Progenitor cell of endocrine pancreas (in vitro differentiated cells): Measurements from ENCODE around the gene CETN1. TPM values are rescaled to one million over a fixed set of nuclear protein-coding genes. Genes with fewer than 3 reads are reported as not detected.
A peak's percentile ranks its signal among the peaks of the same experiment; 100 is the strongest.

Source experiments
- DNase-seq: peaks from one replicate; pipeline ENCODE4 v3.0.0; 2021; ENCODE audit warnings: low spot score; ENCODE audit not compliant: unreplicated experiment
- H3K27ac Mint-ChIP-seq: 2 replicates; pipeline ENCODE4 v1.8.0; 2021; ENCODE audit warnings: mild to moderate bottlenecking, moderate library complexity, mixed read lengths
- H3K27me3 Mint-ChIP-seq: 2 replicates; pipeline ENCODE4 v1.8.0; 2021; ENCODE audit warnings: mixed read lengths
- H3K36me3 Mint-ChIP-seq: 2 replicates; pipeline ENCODE4 v1.8.0; 2022; ENCODE audit warnings: mixed read lengths; ENCODE audit not compliant: insufficient read depth
- H3K4me1 Mint-ChIP-seq: 2 replicates; pipeline ENCODE4 v1.8.0; 2021; ENCODE audit warnings: low read depth, mixed read lengths
- H3K4me3 Mint-ChIP-seq: 2 replicates; pipeline ENCODE4 v1.8.0; 2021; ENCODE audit warnings: low read depth, mild to moderate bottlenecking, moderate library complexity, mixed read lengths
- H3K9me3 Mint-ChIP-seq: 2 replicates; pipeline ENCODE4 v1.8.0; 2021; ENCODE audit warnings: low read depth, mixed read lengths
- total RNA-seq: library from RNA; stranded (reverse); gene quantifications from 2 replicates; pipeline ENCODE4 v1.2.1, GENCODE V29; 2021
- TF ChIP-seq, protein P1 (sequence below): fragments of 200-600 bp; sonication (generic); IDR thresholded peaks from one replicate; pipeline ENCODE4 v1.5.0; 2021; ENCODE audit warnings: antibody characterized with exemption, mild to moderate bottlenecking; ENCODE audit not compliant: unreplicated experiment

CETN1 gene
- total RNA-seq, 1 donor from 2014 or later: not detected

DNA sequence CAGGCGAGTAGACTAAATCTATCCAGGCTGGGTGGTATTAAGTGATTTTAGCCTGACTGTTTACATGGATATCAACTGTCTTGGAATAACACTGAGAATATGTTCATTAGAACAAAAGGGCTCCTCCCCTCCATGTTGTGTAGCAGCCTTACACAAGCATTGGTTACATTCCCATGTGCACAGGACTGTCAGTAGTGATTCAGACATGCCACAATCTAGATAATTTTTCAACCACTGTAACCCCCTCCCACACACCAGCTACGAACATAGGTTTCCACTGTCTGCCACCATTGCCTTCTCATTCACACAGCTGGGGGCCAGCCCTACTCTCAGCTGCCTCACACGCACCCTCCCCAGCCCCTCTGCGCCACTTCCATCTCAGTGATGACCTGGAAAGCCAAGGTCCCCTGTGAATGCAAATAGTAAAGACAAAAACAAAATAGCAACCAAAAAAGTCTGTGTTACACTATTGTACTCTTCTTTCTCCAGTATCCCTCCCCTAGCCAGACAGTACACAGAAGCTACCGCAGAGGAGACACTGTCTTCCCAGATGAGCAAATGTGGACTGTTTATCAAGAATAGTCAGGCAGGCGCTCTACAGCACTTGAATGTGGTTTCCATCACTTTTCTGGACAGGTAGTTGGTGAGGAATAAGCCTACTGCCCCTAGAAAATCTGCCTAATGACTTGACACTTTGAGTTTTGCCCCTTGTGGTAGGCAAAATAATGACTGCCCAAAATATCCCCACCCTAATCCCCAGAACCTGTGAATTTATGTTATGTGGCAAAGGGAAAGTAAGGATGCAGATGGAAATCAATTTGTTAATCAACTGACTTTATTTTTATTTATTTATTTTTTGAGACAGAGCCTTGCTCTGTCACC is 49.3 kb downstream of the CETN1 start:
- peaks cover 1% of the 10 kb centered on the region for H3K36me3 Mint-ChIP-seq
- DNase-seq: no peak

DNA sequence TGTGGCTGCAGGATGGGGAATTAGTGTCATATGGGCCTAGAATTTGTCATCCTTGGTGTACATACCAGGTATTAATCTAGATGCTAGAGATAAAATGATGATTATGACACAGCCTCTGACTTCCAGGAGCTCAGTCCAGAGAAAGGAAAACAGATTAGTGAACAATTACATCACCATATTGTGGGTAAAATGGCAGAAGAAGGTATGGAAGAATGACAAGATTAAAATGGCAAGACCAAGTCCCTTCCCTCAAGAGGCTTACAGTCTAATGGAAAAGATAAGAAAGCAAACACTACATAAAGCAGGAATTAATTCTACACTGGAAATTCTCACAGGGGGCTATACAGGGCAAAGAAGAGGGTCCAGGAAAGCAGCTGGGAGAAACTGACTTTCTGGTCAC is 51.4 kb downstream of the CETN1 start:
- TF ChIP-seq, protein P1, sequence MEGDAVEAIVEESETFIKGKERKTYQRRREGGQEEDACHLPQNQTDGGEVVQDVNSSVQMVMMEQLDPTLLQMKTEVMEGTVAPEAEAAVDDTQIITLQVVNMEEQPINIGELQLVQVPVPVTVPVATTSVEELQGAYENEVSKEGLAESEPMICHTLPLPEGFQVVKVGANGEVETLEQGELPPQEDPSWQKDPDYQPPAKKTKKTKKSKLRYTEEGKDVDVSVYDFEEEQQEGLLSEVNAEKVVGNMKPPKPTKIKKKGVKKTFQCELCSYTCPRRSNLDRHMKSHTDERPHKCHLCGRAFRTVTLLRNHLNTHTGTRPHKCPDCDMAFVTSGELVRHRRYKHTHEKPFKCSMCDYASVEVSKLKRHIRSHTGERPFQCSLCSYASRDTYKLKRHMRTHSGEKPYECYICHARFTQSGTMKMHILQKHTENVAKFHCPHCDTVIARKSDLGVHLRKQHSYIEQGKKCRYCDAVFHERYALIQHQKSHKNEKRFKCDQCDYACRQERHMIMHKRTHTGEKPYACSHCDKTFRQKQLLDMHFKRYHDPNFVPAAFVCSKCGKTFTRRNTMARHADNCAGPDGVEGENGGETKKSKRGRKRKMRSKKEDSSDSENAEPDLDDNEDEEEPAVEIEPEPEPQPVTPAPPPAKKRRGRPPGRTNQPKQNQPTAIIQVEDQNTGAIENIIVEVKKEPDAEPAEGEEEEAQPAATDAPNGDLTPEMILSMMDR: no peak
- no peak for DNase-seq
- peaks cover 6% of the 10 kb centered on the region for H3K9me3 Mint-ChIP-seq
- no peak overlapping the region for H3K27ac Mint-ChIP-seq
- no peak overlapping the region for H3K4me3 Mint-ChIP-seq
- peaks cover 1% of the 10 kb centered on the region for H3K36me3 Mint-ChIP-seq
- no peaks in the 10 kb centered on the region for H3K27me3 Mint-ChIP-seq
- H3K4me1 Mint-ChIP-seq: peaks cover 5% of the 10 kb centered on the region

More for the DNA sequence above, 49.3 kb downstream of the CETN1 start:
- H3K4me3 Mint-ChIP-seq: no peak overlapping the region
- H3K4me1 Mint-ChIP-seq: peaks cover 1% of the 10 kb centered on the region
- H3K9me3 Mint-ChIP-seq: peaks cover 6% of the 10 kb centered on the region
- TF ChIP-seq, protein P1: peak; percentile 19
- no peak overlapping the region for H3K27ac Mint-ChIP-seq
- no peaks in the 10 kb centered on the region for H3K27me3 Mint-ChIP-seq

Other genes starting within 250 kb of the CETN1 start
- gene COLEC12, start 79.7 kb upstream of the CETN1 start, total RNA-seq: 0.55 and 0.69 TPM in 2 replicates
- 7.4 and 8.0 TPM in 2 replicates for gene CLUL1, start 16.6 kb downstream of the CETN1 start, total RNA-seq
- gene TYMS, start 77.3 kb downstream of the CETN1 start, total RNA-seq: 67.4 and 81.6 TPM in 2 replicates
- gene ENOSF1, start 132.2 kb downstream of the CETN1 start, total RNA-seq: 69.8 and 70.8 TPM in 2 replicates
- 55.5 and 58.8 TPM in 2 replicates for gene YES1, start 231.9 kb downstream of the CETN1 start, total RNA-seq